ENCODE measurements around the gene HLA-DOB.

HLA-DOB gene

DNA sequence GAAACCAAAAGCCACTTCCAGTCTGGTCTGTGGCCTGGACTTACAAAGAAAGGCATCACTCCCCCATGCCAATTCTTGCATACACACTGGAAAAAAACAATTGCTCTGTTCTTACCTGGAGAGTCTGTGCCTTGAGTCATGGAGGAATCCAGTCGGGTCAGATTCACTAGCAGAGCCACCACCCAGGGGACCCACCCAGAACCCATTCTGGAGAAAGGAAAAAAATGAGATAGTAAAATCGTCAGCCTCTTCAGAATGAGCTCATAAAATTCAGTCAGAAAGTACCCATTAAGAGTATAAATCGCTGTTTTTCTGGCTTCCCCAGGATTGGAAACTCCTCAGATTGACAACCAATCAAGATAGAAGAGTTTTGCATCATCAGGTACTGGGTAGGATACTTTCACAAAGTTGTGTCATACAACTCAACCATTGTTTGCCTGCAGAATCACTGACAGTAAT, at the start of gene HLA-DOB:
TSS of gene HLA-DOB (minus strand) at position 257 of the 459 bp plus-strand sequence. CDS start at position 206, 51 bp downstream.
- DNase-seq (ENCODE audit: low read depth, low spot score), result no peak
- TF ChIP-seq, protein P1, sequence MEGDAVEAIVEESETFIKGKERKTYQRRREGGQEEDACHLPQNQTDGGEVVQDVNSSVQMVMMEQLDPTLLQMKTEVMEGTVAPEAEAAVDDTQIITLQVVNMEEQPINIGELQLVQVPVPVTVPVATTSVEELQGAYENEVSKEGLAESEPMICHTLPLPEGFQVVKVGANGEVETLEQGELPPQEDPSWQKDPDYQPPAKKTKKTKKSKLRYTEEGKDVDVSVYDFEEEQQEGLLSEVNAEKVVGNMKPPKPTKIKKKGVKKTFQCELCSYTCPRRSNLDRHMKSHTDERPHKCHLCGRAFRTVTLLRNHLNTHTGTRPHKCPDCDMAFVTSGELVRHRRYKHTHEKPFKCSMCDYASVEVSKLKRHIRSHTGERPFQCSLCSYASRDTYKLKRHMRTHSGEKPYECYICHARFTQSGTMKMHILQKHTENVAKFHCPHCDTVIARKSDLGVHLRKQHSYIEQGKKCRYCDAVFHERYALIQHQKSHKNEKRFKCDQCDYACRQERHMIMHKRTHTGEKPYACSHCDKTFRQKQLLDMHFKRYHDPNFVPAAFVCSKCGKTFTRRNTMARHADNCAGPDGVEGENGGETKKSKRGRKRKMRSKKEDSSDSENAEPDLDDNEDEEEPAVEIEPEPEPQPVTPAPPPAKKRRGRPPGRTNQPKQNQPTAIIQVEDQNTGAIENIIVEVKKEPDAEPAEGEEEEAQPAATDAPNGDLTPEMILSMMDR (IDR thresholded peaks at IDR 0.05; ENCODE audit: low read depth, low read length), result no peak
- in situ Hi-C loops (cut with HindIII; ENCODE audit: low sequenced_read_pairs), result no loop called here
- H3K4me3 ChIP-seq (ENCODE audit: low read depth, low read length), result no peak within 1 kb of the TSS

GRCh38 chr6:32865724-32866443, 49.1 kb upstream of the HLA-DOB start:
- in situ Hi-C loops (cut with HindIII; ENCODE audit: low sequenced_read_pairs), result no loop called here
- TF ChIP-seq, protein P1 (IDR thresholded peaks at IDR 0.05; ENCODE audit: low read depth, low read length), result no peak
- DNase-seq (ENCODE audit: low read depth, low spot score), result no peak
- H3K4me3 ChIP-seq (ENCODE audit: low read depth, low read length), result no peak overlapping the region

DNA sequence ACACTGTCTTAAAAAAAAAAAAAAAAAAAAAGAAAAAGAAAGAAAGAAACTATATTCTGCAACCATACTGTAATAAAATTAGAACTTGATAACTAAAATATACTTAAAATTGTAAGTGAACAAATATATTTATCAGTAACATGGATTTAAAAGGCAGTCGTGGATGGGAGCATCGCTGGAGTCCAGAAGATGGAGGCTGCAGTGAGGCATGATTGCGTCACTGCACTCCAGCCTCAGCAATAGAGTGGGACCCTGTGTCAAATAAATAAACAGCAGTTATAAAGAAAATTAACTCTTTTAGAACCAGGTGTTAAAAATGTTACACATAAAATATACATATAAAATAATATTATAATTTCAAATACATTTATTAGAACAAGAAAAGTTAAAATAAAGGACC, 45.9 kb upstream of the HLA-DOB start:
- no peak for DNase-seq (ENCODE audit: low read depth, low spot score)
- H3K4me3 ChIP-seq (ENCODE audit: low read depth, low read length), result no peak overlapping the region
- TF ChIP-seq, protein P1 (IDR thresholded peaks at IDR 0.05; ENCODE audit: low read depth, low read length), result no peak
- in situ Hi-C loops (cut with HindIII; ENCODE audit: low sequenced_read_pairs), result no loop called here

GRCh38 chr6:32860674-32861073, 43.9 kb upstream of the HLA-DOB start:
- H3K4me3 ChIP-seq (ENCODE audit: low read depth, low read length), result no peak overlapping the region
- TF ChIP-seq, protein P1 (IDR thresholded peaks at IDR 0.05; ENCODE audit: low read depth, low read length), result no peak
- in situ Hi-C loops (cut with HindIII; ENCODE audit: low sequenced_read_pairs), result no loop called here
- no peak for DNase-seq (ENCODE audit: low read depth, low spot score)

GRCh38 chr6:32858194-32858593, 41.4 kb upstream of the HLA-DOB start:
- in situ Hi-C loops (cut with HindIII; ENCODE audit: low sequenced_read_pairs), result no loop called here
- H3K4me3 ChIP-seq (ENCODE audit: low read depth, low read length), result no peak overlapping the region
- TF ChIP-seq, protein P1 (IDR thresholded peaks at IDR 0.05; ENCODE audit: low read depth, low read length), result no peak
- no peak for DNase-seq (ENCODE audit: low read depth, low spot score)

- TF ChIP-seq, protein P1 (IDR thresholded peaks at IDR 0.05; ENCODE audit: low read depth, low read length), result no peak
- in situ Hi-C loops (cut with HindIII; ENCODE audit: low sequenced_read_pairs), result no loop called here
- no peak for DNase-seq (ENCODE audit: low read depth, low spot score)
Observed at GRCh38 chr6:32857156-32857891, 40.5 kb upstream of the HLA-DOB start.

More at GRCh38 chr6:32857156-32857891, 40.5 kb upstream of the HLA-DOB start:
- H3K4me3 ChIP-seq (ENCODE audit: low read depth, low read length), result no peak overlapping the region
